MM.1S (cell line): Measurements from ENCODE around the gene ALG6.

Experiments
- EZH2phosphoT487 ChIP-seq: fragments of 300-600 bp; sonication (generic); IDR thresholded peaks from 2 replicates; pipeline ENCODE4 v1.6.1; 2018; ENCODE audit warnings: antibody characterized with exemption, low read length
- TF ChIP-seq, protein P1 (sequence below): fragments of 300-600 bp; sonication (generic); IDR thresholded peaks from 2 replicates; pipeline ENCODE4 v1.5.1; 2016; ENCODE audit warnings: antibody characterized with exemption, low read length, mixed read lengths

DNA sequence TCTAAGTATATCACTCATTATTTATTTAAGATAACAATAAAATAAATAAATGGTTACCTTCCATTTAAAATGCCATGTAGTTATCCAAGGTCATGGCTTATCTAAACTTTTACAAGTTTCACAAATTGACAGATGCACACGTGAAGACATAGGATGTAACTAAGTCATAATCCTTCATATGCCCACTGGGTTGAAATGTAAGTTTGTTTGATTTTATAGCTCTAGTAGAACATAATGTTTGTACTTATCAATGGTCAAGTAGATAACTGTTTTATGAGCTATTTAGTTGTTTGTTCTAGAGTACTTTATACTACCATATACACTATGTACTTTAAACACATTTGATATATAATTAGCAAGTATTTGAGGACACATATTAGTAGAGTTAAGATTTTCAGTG lies 112.6 kb downstream of the ALG6 start:
- TF ChIP-seq, protein P1, sequence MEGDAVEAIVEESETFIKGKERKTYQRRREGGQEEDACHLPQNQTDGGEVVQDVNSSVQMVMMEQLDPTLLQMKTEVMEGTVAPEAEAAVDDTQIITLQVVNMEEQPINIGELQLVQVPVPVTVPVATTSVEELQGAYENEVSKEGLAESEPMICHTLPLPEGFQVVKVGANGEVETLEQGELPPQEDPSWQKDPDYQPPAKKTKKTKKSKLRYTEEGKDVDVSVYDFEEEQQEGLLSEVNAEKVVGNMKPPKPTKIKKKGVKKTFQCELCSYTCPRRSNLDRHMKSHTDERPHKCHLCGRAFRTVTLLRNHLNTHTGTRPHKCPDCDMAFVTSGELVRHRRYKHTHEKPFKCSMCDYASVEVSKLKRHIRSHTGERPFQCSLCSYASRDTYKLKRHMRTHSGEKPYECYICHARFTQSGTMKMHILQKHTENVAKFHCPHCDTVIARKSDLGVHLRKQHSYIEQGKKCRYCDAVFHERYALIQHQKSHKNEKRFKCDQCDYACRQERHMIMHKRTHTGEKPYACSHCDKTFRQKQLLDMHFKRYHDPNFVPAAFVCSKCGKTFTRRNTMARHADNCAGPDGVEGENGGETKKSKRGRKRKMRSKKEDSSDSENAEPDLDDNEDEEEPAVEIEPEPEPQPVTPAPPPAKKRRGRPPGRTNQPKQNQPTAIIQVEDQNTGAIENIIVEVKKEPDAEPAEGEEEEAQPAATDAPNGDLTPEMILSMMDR, result no peak
- TF ChIP-seq EZH2phosphoT487, result no peak
